ENCODE measurements around the gene TRIM74.
"Not testable (repeated sequence)": the region's sequence is repeated elsewhere in the genome, so short reads cannot be mapped to it uniquely, and the experiment has no call there.

TRIM74 gene

DNA sequence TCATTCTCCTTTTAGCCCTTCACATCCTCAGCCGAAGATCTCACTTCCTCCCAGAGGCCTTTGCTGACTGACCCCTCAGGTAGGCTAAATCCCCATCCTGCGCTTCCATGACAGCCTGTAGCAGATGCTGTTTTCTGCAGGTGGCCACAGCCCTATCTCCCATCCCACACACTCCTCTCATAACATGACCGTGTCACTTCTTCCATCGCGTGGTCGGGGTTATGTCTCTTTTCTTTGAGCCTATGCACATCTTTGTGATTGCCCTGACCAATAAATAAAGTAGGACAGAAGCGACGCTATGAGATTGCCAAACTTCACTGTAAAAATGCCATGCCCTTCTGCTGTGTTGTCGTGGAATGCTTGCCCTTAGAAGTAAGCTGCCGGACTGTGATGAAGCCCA, 55.5 kb downstream of the TRIM74 start:
- not testable (repeated sequence) for DNase-seq (ENCODE audit: extremely low read depth in 1 of 2, low read depth in 1 of 2)

DNA sequence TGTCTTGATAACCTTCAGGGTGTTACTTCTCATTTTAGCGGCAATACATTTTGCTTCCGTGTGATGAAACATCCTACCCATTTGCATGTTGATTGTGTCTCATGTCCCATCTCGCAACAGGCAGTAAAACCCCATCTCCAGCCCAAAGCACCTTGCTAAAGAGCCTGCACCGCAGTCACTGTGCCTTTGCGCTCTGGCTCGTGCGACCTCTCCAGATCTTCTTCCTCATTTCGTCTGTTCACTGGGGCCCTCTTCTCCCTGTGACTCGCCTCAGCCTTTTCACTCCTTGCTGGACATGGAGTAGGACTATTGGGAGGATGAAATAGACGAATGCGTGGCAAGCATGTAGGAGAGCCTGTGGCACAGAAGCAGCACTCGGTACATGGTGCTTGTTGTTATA, 57.9 kb downstream of the TRIM74 start:
- DNase-seq (ENCODE audit: extremely low read depth in 1 of 2, low read depth in 1 of 2): not testable (repeated sequence)

Data from activated CD8-positive, alpha-beta memory T cell treated with anti-CD3 and anti-CD28 coated beads for 1 hour (primary cell).